GM20000 (cell line): ENCODE data around the gene ZNF780A.
"Not testable (repeated sequence)": the region's sequence is repeated elsewhere in the genome, so short reads cannot be mapped to it uniquely, and the experiment has no call there.

ENCODE experiments used
- DNase-seq: peaks from one replicate; pipeline ENCODE4 v3.0.0; 2012; ENCODE audit warnings: low spot score
- TF ChIP-seq, protein P1 (sequence below): IDR thresholded peaks from 2 replicates; pipeline ENCODE4 v1.5.1; 2012; ENCODE audit warnings: mild to moderate bottlenecking, control low read depth; ENCODE audit errors: extremely low read depth, missing control alignments

The ZNF780A gene

DNA sequence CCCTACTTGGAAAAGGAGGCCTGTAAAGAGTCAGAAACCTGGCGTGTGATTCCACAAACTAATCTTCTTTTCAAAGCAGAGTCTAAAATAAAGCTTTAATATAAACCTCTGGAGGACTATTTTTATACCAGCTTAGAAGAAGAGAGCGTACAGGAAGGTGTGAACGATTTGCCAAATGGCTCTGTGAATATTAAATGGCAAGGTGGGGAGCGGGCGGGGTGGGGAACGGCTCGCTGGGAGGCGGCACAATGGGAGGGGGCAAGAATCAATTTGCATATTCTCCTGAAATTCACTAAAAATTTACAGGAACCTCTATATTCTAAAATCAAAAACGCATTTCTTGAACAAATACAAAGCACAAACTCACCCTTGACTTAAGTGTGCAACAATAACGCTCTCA is 35.7 kb downstream of the ZNF780A start:
- no peak for DNase-seq
- TF ChIP-seq, protein P1, sequence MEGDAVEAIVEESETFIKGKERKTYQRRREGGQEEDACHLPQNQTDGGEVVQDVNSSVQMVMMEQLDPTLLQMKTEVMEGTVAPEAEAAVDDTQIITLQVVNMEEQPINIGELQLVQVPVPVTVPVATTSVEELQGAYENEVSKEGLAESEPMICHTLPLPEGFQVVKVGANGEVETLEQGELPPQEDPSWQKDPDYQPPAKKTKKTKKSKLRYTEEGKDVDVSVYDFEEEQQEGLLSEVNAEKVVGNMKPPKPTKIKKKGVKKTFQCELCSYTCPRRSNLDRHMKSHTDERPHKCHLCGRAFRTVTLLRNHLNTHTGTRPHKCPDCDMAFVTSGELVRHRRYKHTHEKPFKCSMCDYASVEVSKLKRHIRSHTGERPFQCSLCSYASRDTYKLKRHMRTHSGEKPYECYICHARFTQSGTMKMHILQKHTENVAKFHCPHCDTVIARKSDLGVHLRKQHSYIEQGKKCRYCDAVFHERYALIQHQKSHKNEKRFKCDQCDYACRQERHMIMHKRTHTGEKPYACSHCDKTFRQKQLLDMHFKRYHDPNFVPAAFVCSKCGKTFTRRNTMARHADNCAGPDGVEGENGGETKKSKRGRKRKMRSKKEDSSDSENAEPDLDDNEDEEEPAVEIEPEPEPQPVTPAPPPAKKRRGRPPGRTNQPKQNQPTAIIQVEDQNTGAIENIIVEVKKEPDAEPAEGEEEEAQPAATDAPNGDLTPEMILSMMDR, result no peak

DNA sequence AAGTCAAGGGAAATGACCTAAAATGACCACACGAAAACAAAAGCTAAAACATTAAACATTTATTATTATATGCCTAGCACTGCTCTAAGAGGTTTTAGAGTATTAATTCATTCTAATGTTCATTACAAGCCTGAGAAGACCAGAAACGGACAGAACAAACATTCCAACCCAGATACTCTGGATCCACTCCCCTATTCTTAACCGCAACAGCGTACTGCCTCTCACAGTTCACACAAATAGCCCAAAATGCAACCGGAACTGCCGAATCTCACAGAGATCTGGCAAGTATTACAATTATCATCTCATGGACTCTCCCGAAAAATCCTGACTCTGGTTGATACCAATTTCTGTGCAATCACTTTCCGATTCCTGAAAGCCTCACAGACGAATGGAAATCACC is 36.1 kb downstream of the ZNF780A start:
- TF ChIP-seq, protein P1, result no peak
- DNase-seq, result no peak

DNA sequence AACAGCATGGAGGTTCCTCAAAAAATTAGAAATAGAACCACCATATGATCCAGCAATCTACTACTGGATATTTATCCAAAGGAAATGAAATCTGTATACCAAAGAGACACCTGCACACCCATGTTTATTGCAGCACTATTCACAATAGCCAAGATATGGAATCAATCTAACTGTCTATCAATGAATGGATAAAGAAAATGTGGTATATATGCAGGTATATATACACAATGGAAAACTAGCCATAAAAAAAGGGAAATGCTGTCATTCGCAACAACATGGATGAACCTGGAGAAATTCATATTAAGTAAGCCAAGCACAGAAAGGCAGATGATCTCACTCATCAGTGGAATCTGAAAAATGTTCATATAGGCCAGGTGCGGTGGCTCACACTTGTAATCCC is 37.3 kb downstream of the ZNF780A start:
- no peak for DNase-seq
- TF ChIP-seq, protein P1, result no peak

GRCh38 chr19:40041718-40042117 is 49.0 kb downstream of the ZNF780A start:
- not testable (repeated sequence) for DNase-seq

- not testable (repeated sequence) for DNase-seq
Observed at GRCh38 chr19:40038047-40038446, 52.7 kb downstream of the ZNF780A start.

GRCh38 chr19:40035996-40036395 is 54.7 kb downstream of the ZNF780A start:
- TF ChIP-seq, protein P1, result no peak
- DNase-seq, result no peak

GRCh38 chr19:40033989-40034560 is 56.7 kb downstream of the ZNF780A start:
- TF ChIP-seq, protein P1, result no peak
- no peak for DNase-seq

DNA sequence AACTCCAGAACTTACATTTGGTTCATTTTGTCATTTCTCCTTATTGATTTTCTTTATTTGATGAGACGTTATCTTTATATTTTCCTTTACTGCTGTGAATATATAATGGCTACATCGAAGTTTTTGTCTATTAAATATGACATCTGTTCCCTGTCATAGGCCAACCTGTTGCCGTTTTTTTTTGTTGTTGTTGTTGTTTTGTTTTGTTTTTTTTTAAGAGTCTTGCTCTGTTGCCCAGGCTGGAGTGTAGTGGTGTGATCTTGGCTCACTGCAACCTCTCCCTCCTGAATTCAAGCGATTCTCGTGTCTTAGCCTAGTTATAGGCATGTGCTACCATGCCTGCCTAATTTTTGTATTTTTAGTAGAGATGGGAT is 64.2 kb downstream of the ZNF780A start:
- TF ChIP-seq, protein P1, result no peak
- DNase-seq, result no peak

DNA sequence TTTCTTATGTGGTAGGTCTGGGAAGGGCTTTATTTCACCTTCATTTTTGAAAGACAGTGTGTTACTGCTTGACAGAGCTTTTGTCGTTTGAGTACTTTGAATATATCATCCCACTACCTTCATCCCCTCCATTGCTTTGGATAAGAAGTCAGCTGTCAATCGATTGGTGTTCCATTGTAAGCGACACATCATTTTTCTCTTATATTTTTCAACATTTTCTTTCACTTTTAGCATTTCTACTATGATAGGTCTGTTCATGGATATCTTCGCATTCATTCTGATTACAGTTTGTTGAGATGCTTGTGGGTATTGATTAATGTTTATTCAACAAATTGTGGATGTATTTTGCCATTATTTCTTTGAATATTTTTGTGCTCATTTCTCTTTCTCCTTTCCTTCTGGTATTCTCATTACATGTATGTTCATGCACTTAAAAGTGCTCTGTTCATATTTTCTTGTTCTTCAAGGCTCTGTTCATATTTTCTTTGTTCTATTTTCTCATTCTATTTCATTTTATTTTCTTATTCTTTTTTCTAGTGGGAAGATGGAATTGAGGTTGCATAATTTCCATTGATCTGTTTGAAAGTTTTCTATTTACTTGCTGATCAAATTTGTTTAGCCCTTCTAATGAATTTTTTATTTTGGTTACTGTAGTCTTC is 64.7 kb downstream of the ZNF780A start:
- TF ChIP-seq, protein P1, result no peak
- no peak for DNase-seq
